H1 (cell line): Measurements from ENCODE around the gene ZNF622. TPM values are rescaled to one million over a fixed set of nuclear protein-coding genes. Genes with fewer than 3 reads are reported as not detected.

ENCODE experiments used
- CTCF ChIA-PET: fragments of 300-600 bp; sonication (Branson Sonifier 250); formaldehyde crosslinking; loops from one replicate; lab custom pipeline; 2021; ENCODE audit not compliant: partially characterized antibody; lab: Charles Lee
- POLR2A ChIA-PET: fragments of 300-600 bp; sonication (Branson Sonifier 250); formaldehyde crosslinking; loops from one replicate; lab custom pipeline; 2021; ENCODE audit warnings: inconsistent platforms; ENCODE audit not compliant: partially characterized antibody; lab: Charles Lee
- DNase-seq, 2 experiments: peaks; one replicate each; pipeline versions ENCODE4 v3.0.0 to v3.0.0-alpha.2; 2010 to 2022; ENCODE audit warnings: low spot score in 2 of 2, low read depth in 1 of 2, mixed read lengths in 1 of 2
- FAIRE-seq: peaks from 2 replicates; lab custom pipeline; 2011; peaks lifted over from hg19 to GRCh38; lab: Jason Lieb, UNC
- H2AFZ ChIP-seq: 2 replicates; pipeline ENCODE4 v1.8.1; 2012; ENCODE audit warnings: low read length, inconsistent platforms
- H2AK5ac ChIP-seq: 2 replicates; pipeline ENCODE4 v1.6.1; 2013; ENCODE audit warnings: low read depth, low read length
- H2BK120ac ChIP-seq: replicated peaks from 2 replicates; pipeline ENCODE3; 2013; ENCODE audit warnings: low read depth, low read length, inconsistent platforms
- H2BK12ac ChIP-seq: 2 replicates; pipeline ENCODE4 v1.6.1; 2013; ENCODE audit warnings: low read depth, low read length
- H2BK15ac ChIP-seq: 2 replicates; pipeline ENCODE4 v1.6.1; 2013; ENCODE audit warnings: low read length
- H2BK20ac ChIP-seq: 2 replicates; pipeline ENCODE4 v1.6.1; 2013; ENCODE audit warnings: low read length
- H2BK5ac ChIP-seq: 2 replicates; pipeline ENCODE4 v1.6.1; 2013; ENCODE audit warnings: low read depth, low read length
- H3K14ac ChIP-seq: 2 replicates; pipeline ENCODE4 v1.6.1; 2013; ENCODE audit warnings: inconsistent platforms; ENCODE audit not compliant: insufficient read length
- H3K18ac ChIP-seq: 2 replicates; pipeline ENCODE4 v1.6.1; 2013; ENCODE audit warnings: low read length; ENCODE audit errors: extremely low read depth
- H3K23ac ChIP-seq: 2 replicates; pipeline ENCODE4 v1.6.1; 2013; ENCODE audit warnings: inconsistent platforms; ENCODE audit not compliant: insufficient read length
- H3K23me2 ChIP-seq: 2 replicates; pipeline ENCODE4 v1.6.1; 2013; ENCODE audit warnings: low read depth, low read length
- H3K27ac ChIP-seq: 2 replicates; pipeline ENCODE4 v1.6.1; 2011; ENCODE audit warnings: low read depth, low read length, inconsistent platforms
- H3K27me3 ChIP-seq, 4 experiments: replicated peaks in 1 of 4; 1 replicate in 1 of 4; 2 replicates in 3 of 4; pipeline versions ENCODE4 v1.6.1 to v1.8.1; 2011 to 2013; ENCODE audit warnings: low read length in 3 of 4, mild to moderate bottlenecking in 3 of 4, inconsistent platforms in 2 of 4, mixed read lengths in 2 of 4, moderate library complexity in 1 of 4; ENCODE audit not compliant: control insufficient read depth in 3 of 4, insufficient read depth in 3 of 4; ENCODE audit errors: extremely low read depth in 1 of 4
- H3K36me3 ChIP-seq, 4 experiments: 2 replicates each; pipeline versions ENCODE4 v1.6.1 to v1.8.1; 2011 to 2013; ENCODE audit warnings: mild to moderate bottlenecking in 4 of 4, low read length in 3 of 4, moderate library complexity in 2 of 4, control low read depth in 1 of 4, inconsistent platforms in 1 of 4; ENCODE audit not compliant: insufficient read depth in 4 of 4, control insufficient read depth in 2 of 4
- H3K4ac ChIP-seq: replicated peaks from 2 replicates; pipeline ENCODE3; 2013; ENCODE audit warnings: low read length, low read depth, mixed read lengths, inconsistent platforms; ENCODE audit not compliant: insufficient read length
- H3K4me1 ChIP-seq, 4 experiments: replicated peaks in 1 of 4; 1 replicate in 1 of 4; 2 replicates in 3 of 4; pipeline versions ENCODE4 v1.6.1 to v1.8.1; 2011 to 2013; ENCODE audit warnings: low read length in 3 of 4, inconsistent platforms in 2 of 4, mixed read lengths in 1 of 4; ENCODE audit not compliant: insufficient read depth in 4 of 4, control insufficient read depth in 3 of 4
- H3K4me2 ChIP-seq, 2 experiments: 2 replicates each; pipeline versions ENCODE4 v1.6.1 to v1.8.1; 2011 to 2013; ENCODE audit warnings: low read depth in 2 of 2, low read length in 2 of 2, control low read depth in 1 of 2, inconsistent platforms in 1 of 2, mild to moderate bottlenecking in 1 of 2; ENCODE audit not compliant: insufficient read depth in 1 of 2
- H3K4me3 ChIP-seq, 4 experiments: fragments of 200-600, 300-600 bp in 1 of 4; sonication (generic), shearing (Covaris generic), sonication (Bioruptor Twin) in 1 of 4; 2 replicates each; pipeline versions ENCODE4 v1.5.1 to v1.8.1; 2011 to 2016; ENCODE audit warnings: low read length in 4 of 4, low read depth in 3 of 4, control low read depth in 2 of 4, inconsistent platforms in 2 of 4, mild to moderate bottlenecking in 2 of 4, mixed read lengths in 1 of 4, moderate library complexity in 1 of 4; ENCODE audit not compliant: insufficient read depth in 2 of 4; ENCODE audit errors: extremely low read depth in 1 of 4
- H3K56ac ChIP-seq: replicated peaks from 2 replicates; pipeline ENCODE3; 2013; ENCODE audit warnings: low read depth, mild to moderate bottlenecking, mixed read lengths, low read length, inconsistent platforms; ENCODE audit not compliant: insufficient read length
- H3K79me1 ChIP-seq: 2 replicates; pipeline ENCODE4 v1.6.1; 2013; ENCODE audit warnings: low read depth, low read length, control low read depth
- H3K79me2 ChIP-seq, 2 experiments: 2 replicates each; pipeline versions ENCODE4 v1.6.1 to v1.8.1; 2012 to 2013; ENCODE audit warnings: low read length in 2 of 2, mild to moderate bottlenecking in 2 of 2, inconsistent platforms in 1 of 2; ENCODE audit not compliant: insufficient read depth in 2 of 2, control insufficient read depth in 1 of 2
- H3K9ac ChIP-seq, 4 experiments: replicated peaks in 1 of 4; 1 replicate in 1 of 4; 2 replicates in 3 of 4; pipeline versions ENCODE4 v1.6.1 to v1.8.1; 2011 to 2013; ENCODE audit warnings: low read depth in 3 of 4, low read length in 3 of 4, control low read depth in 2 of 4, mild to moderate bottlenecking in 2 of 4, moderate library complexity in 2 of 4, inconsistent platforms in 1 of 4; ENCODE audit errors: extremely low read depth in 1 of 4
- H3K9me3 ChIP-seq, 2 experiments: 2 replicates each; pipeline versions ENCODE4 v1.6.1 to v1.8.1; 2012 to 2013; ENCODE audit warnings: mild to moderate bottlenecking in 2 of 2, moderate library complexity in 2 of 2, control low read depth in 1 of 2, inconsistent platforms in 1 of 2, low read depth in 1 of 2, low read length in 1 of 2, mixed read lengths in 1 of 2; ENCODE audit not compliant: insufficient read depth in 2 of 2
- H4K20me1 ChIP-seq, 2 experiments: replicated peaks in 1 of 2; 2 replicates each; pipeline versions ENCODE3 to v1.8.1; 2011 to 2013; ENCODE audit warnings: inconsistent platforms in 2 of 2, low read length in 2 of 2, mild to moderate bottlenecking in 1 of 2; ENCODE audit not compliant: insufficient read depth in 2 of 2, control insufficient read depth in 1 of 2
- H4K5ac ChIP-seq: 2 replicates; pipeline ENCODE4 v1.6.1; 2013; ENCODE audit warnings: low read length, low read depth, mixed read lengths, inconsistent platforms; ENCODE audit not compliant: insufficient read length
- H4K8ac ChIP-seq: 2 replicates; pipeline ENCODE4 v1.8.0; 2013; ENCODE audit warnings: mild to moderate bottlenecking, moderate library complexity, low read length, inconsistent platforms; ENCODE audit not compliant: insufficient read depth; ENCODE audit errors: extremely low read depth
- H4K91ac ChIP-seq: replicated peaks from 2 replicates; pipeline ENCODE3; 2013; ENCODE audit warnings: low read length, mixed read lengths, inconsistent platforms; ENCODE audit not compliant: insufficient read length
- BCL11A ChIP-seq, 2 experiments: IDR thresholded peaks; one replicate each; pipeline ENCODE4 v1.6.1; 2011; ENCODE audit warnings: low read depth in 2 of 2, low read length in 2 of 2, mild to moderate bottlenecking in 2 of 2
- CEBPB ChIP-seq: IDR thresholded peaks from 2 replicates; pipeline ENCODE4 v1.6.1; 2012; ENCODE audit warnings: low read depth, low read length
- EP300 ChIP-seq, 2 experiments: IDR thresholded peaks; 1 replicate in 1 of 2; 2 replicates in 1 of 2; pipeline ENCODE4 v1.6.1; 2011 to 2012; ENCODE audit warnings: low read depth in 2 of 2, low read length in 2 of 2, mild to moderate bottlenecking in 2 of 2, borderline replicate concordance in 1 of 2, inconsistent platforms in 1 of 2, moderate library complexity in 1 of 2
- FOSL1 ChIP-seq: IDR thresholded peaks from 2 replicates; pipeline ENCODE4 v1.6.1; 2011; ENCODE audit warnings: mild to moderate bottlenecking, low read depth, low read length, moderate library complexity; ENCODE audit not compliant: insufficient read depth
- HDAC6 ChIP-seq: IDR thresholded peaks from one replicate; pipeline ENCODE4 v1.7.1; 2012; ENCODE audit warnings: low read depth, mild to moderate bottlenecking, inconsistent platforms, low read length, moderate library complexity
- JUND ChIP-seq: IDR thresholded peaks from 2 replicates; pipeline ENCODE4 v1.6.1; 2011; ENCODE audit warnings: mild to moderate bottlenecking, improper control_type of control experiment, low read length
- KDM5A ChIP-seq: fragments of 200-600 bp; IDR thresholded peaks from 2 replicates; pipeline ENCODE4 v1.7.1; 2012; ENCODE audit warnings: mild to moderate bottlenecking, low read length, inconsistent platforms, mixed read lengths
- NANOG ChIP-seq: IDR thresholded peaks from 2 replicates; pipeline ENCODE4 v1.6.1; 2011; ENCODE audit warnings: low read length, low read depth, mild to moderate bottlenecking, inconsistent platforms; ENCODE audit not compliant: insufficient read depth, poor library complexity, severe bottlenecking
- POU5F1 ChIP-seq: IDR thresholded peaks from 2 replicates; pipeline ENCODE4 v1.6.1; 2011; ENCODE audit warnings: low read depth, mild to moderate bottlenecking, low read length, moderate library complexity
- RNF2 ChIP-seq: fragments of 200-900, 300-1000 bp; sonication (generic); IDR thresholded peaks from 2 replicates; pipeline ENCODE4 v1.7.1; 2016; ENCODE audit warnings: borderline replicate concordance, low read depth, mild to moderate bottlenecking, antibody characterized with exemption, low read length; ENCODE audit not compliant: poor library complexity, severe bottlenecking; ENCODE audit errors: missing control alignments
- SUZ12 ChIP-seq: fragments of 200-600 bp; sonication (generic); IDR thresholded peaks from 2 replicates; pipeline ENCODE4 v1.6.1; 2012; ENCODE audit warnings: mild to moderate bottlenecking, inconsistent platforms, low read length, moderate library complexity, mixed read lengths
- ZNF274 ChIP-seq: IDR thresholded peaks from 2 replicates; pipeline ENCODE4 v1.7.0; 2012; ENCODE audit warnings: low read length, borderline replicate concordance; ENCODE audit errors: extremely low read depth
- WGBS, 2 experiments: shearing (Covaris generic) in 1 of 2; methylation state at CpG; one replicate each; pipeline versions ENCODE4 v1.1.6 to v1.1.7; 2013 to 2015; ENCODE audit warnings: low lambda C conversion rate in 2 of 2, mixed read lengths in 2 of 2, inconsistent platforms in 1 of 2, low coverage in 1 of 2, missing lambda C conversion rate in 1 of 2; ENCODE audit not compliant: insufficient replicate concordance in 2 of 2, insufficient coverage in 1 of 2, insufficient read length in 1 of 2; ENCODE audit errors: extremely low coverage in 1 of 2, missing lambda C conversion rate in 1 of 2; 5-methylcytosine and 5-hydroxymethylcytosine counted together
- polyA plus RNA-seq, 7 experiments: library from polyadenylated mRNA; depleted of rRNA in 3 of 7; stranded (reverse) in 5 of 7; unstranded in 2 of 7; fragments of >200 nt in 5 of 7; fragments of 200-250 nt in 2 of 7; gene quantifications; 1 replicate in 5 of 7; 2 replicates in 1 of 7; 4 replicates in 1 of 7; pipeline versions ENCODE4 v1.2.1 to v1.2.3, GENCODE V29; 2011 to 2013; ENCODE audit warnings: missing spikeins in 2 of 7, mixed read lengths in 2 of 7
- total RNA-seq: library from RNA; stranded (reverse); fragmentation: NEBNext Ultra II Directional; extraction: Animal tissue kit (Norgen Biotek cat#: 25700); gene quantifications from 2 replicates; pipeline ENCODE4 v1.2.1, GENCODE V29; 2021
- TF ChIP-seq, protein P1 (sequence below): IDR thresholded peaks from 2 replicates; pipeline ENCODE4 v1.6.1; 2011; ENCODE audit warnings: low read length, improper control_type of control experiment

Gene ZNF622
- total and polyA plus RNA-seq, 2 of the 8 experiments (the other 6 are each of a cell fraction or from before 2014, with no cell fraction given), result 8.8 to 30.8 TPM

- no peak overlapping the region for H4K8ac ChIP-seq
- no peak overlapping the region for H2AK5ac ChIP-seq
- no peak overlapping the region for H3K56ac ChIP-seq
- H2BK12ac ChIP-seq, result no peak overlapping the region
- no peak overlapping the region for H2BK20ac ChIP-seq
- H4K20me1 ChIP-seq, result no peaks in the 10 kb centered on the region
- H4K91ac ChIP-seq, result no peak overlapping the region
- FAIRE-seq (no peak), DNase-seq (no peak)
- no peak overlapping the region for H3K4me2 ChIP-seq
- H3K36me3 ChIP-seq, result no peaks in the 10 kb centered on the region
- H2BK15ac ChIP-seq, result no peak overlapping the region
- ChIA-PET CTCF (interaction anchor here (0.5 to 9.7 kb wide), 7 partner anchors 9 to 919 kb away, joined by 3 to 155 read pairs (median 4); no protein-coding TSS in a partner anchor), POLR2A (interaction anchor here (1.2 kb wide), 1 partner anchor 8 kb away, joined by 3 read pairs; no protein-coding TSS in a partner anchor)
- no peak overlapping the region for H3K14ac ChIP-seq
- no peak overlapping the region for H2AFZ ChIP-seq
- no peaks in the 10 kb centered on the region for H3K27me3 ChIP-seq
- H3K9ac ChIP-seq, result no peak overlapping the region
- no peak overlapping the region for H3K23ac ChIP-seq
- 89% methylated on average over 2 of the region's 2 CpGs; no CpG with 5 or more reads in 1 of the 2 experiments for WGBS, 2 experiments
- no peaks in the 10 kb centered on the region for H3K23me2 ChIP-seq
- H2BK120ac ChIP-seq, result no peak overlapping the region
- H4K5ac ChIP-seq, result no peak overlapping the region
- H2BK5ac ChIP-seq, result no peak overlapping the region
- no peak overlapping the region for H3K4ac ChIP-seq
- H3K4me3 ChIP-seq, result no peak overlapping the region
- no peaks in the 10 kb centered on the region for H3K79me1 ChIP-seq
- no peaks in the 10 kb centered on the region for H3K79me2 ChIP-seq
- no peaks in the 10 kb centered on the region for H3K9me3 ChIP-seq
- no peak overlapping the region for H3K18ac ChIP-seq
- no peaks in the 10 kb centered on the region for H3K4me1 ChIP-seq
- no peak overlapping the region for H3K27ac ChIP-seq
- TF ChIP-seq, protein P1, sequence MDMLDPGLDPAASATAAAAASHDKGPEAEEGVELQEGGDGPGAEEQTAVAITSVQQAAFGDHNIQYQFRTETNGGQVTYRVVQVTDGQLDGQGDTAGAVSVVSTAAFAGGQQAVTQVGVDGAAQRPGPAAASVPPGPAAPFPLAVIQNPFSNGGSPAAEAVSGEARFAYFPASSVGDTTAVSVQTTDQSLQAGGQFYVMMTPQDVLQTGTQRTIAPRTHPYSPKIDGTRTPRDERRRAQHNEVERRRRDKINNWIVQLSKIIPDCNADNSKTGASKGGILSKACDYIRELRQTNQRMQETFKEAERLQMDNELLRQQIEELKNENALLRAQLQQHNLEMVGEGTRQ, result no peak
- TF ChIP-seq POU5F1 (no peak), ZNF274 (no peak), NANOG (no peak), RNF2 (no peak), KDM5A (no peak), FOSL1 (no peak), HDAC6 (no peak), SUZ12 (no peak), BCL11A (IDR thresholded peaks at IDR 0.05; ENCODE audit: low read depth in 2 of 2, low read length in 2 of 2) (no peak), CEBPB (no peak), EP300 (IDR thresholded peaks at IDR 0.05; ENCODE audit: borderline replicate concordance in 1 of 2, low read depth in 2 of 2, low read length in 2 of 2) (no peak), JUND (no peak)
Measured at GRCh38 chr5:16482891-16483290, 17.3 kb upstream of the ZNF622 start.
